Caco-2 (cell line): ENCODE measurements around the gene PRXL2A. TPM values are rescaled to one million over a fixed set of nuclear protein-coding genes. Genes with fewer than 3 reads are reported as not detected.
A peak's percentile ranks its signal among the peaks of the same experiment; 100 is the strongest.

ENCODE experiments used
- BruUV-seq: library from RNA; stranded (reverse); fragments of 400-500 nt; replicated peaks from 2 replicates; lab custom pipeline; 2021; lab: Mats Ljungman, UMichigan
- CTCF ChIA-PET: fragments of 300-600 bp; sonication (Branson Sonifier 250); formaldehyde crosslinking; loops from one replicate; lab custom pipeline; 2022; ENCODE audit warnings: antibody characterized with exemption; lab: Charles Lee
- POLR2A ChIA-PET: fragments of 300-600 bp; sonication (Branson Sonifier 250); formaldehyde crosslinking; loops from one replicate; lab custom pipeline; 2022; ENCODE audit warnings: antibody characterized with exemption; lab: Charles Lee
- DNase-seq, 2 experiments: peaks; one replicate each; pipeline versions ENCODE4 v3.0.0 to v3.0.0-alpha.2; 2020 to 2022
- H3K27me3 ChIP-seq: replicated peaks from 2 replicates; pipeline ENCODE4 v1.6.0; 2011; ENCODE audit warnings: low read length; ENCODE audit not compliant: control insufficient read depth, insufficient read depth
- H3K36me3 ChIP-seq: 2 replicates; pipeline ENCODE4 v1.5.1; 2011; ENCODE audit warnings: low read length; ENCODE audit not compliant: control insufficient read depth, insufficient read depth
- H3K4me1 ChIP-seq: fragments of 250-450 bp; sonication (Bioruptor Pico); 2 replicates; pipeline ENCODE4 v1.5.1; 2020; ENCODE audit warnings: mild to moderate bottlenecking
- H3K4me3 ChIP-seq: 2 replicates; pipeline ENCODE4 v1.5.1; 2011; ENCODE audit warnings: low read depth, mild to moderate bottlenecking, control low read depth, low read length
- H3K9me3 ChIP-seq: fragments of 250-450 bp; sonication (Bioruptor Pico); 2 replicates; pipeline ENCODE4 v1.5.1; 2020; ENCODE audit warnings: mild to moderate bottlenecking, moderate library complexity
- H3K27ac Mint-ChIP-seq: one replicate; pipeline ENCODE4 v1.8.0; 2022; ENCODE audit warnings: mixed read lengths; ENCODE audit not compliant: unreplicated experiment
- H3K27me3 Mint-ChIP-seq: one replicate; pipeline ENCODE4 v1.8.0; 2022; ENCODE audit warnings: mixed read lengths; ENCODE audit not compliant: insufficient read depth, unreplicated experiment
- H3K36me3 Mint-ChIP-seq: one replicate; pipeline ENCODE4 v1.8.0; 2022; ENCODE audit warnings: mild to moderate bottlenecking, mixed read lengths; ENCODE audit not compliant: insufficient read depth, unreplicated experiment
- H3K4me1 Mint-ChIP-seq: one replicate; pipeline ENCODE4 v1.8.0; 2022; ENCODE audit warnings: low read depth, mixed read lengths; ENCODE audit not compliant: unreplicated experiment
- H3K4me3 Mint-ChIP-seq: one replicate; pipeline ENCODE4 v1.8.0; 2022; ENCODE audit warnings: mild to moderate bottlenecking, moderate library complexity, mixed read lengths; ENCODE audit not compliant: unreplicated experiment
- H3K9me3 Mint-ChIP-seq: one replicate; pipeline ENCODE4 v1.8.0; 2022; ENCODE audit warnings: mixed read lengths; ENCODE audit not compliant: unreplicated experiment
- intact Hi-C: fragments of 100-400 bp; cut with micrococcal nuclease; formaldehyde crosslinking; loops from one replicate; pipeline ENCODE4 v1.10.0; 2022; ENCODE audit not compliant: unreplicated experiment
- total RNA-seq: library from RNA; stranded (reverse); gene quantifications from 2 replicates; pipeline ENCODE4 v1.2.3, GENCODE V29; 2022
- TF ChIP-seq, protein P1 (sequence below), 2 experiments: fragments of 200-600 bp in 1 of 2; IDR thresholded peaks; 1 replicate in 1 of 2; 2 replicates in 1 of 2; pipeline versions ENCODE4 v1.5.1 to v1.8.0; 2011 to 2022; ENCODE audit warnings: antibody characterized with exemption in 1 of 2, control low read depth in 1 of 2, inconsistent platforms in 1 of 2, low read depth in 1 of 2, low read length in 1 of 2, mild to moderate bottlenecking in 1 of 2, moderate library complexity in 1 of 2; ENCODE audit not compliant: insufficient read depth in 1 of 2, severe bottlenecking in 1 of 2, unreplicated experiment in 1 of 2

Gene PRXL2A
- total RNA-seq, 1 experiment from 2014 or later: 88.6 TPM

DNA sequence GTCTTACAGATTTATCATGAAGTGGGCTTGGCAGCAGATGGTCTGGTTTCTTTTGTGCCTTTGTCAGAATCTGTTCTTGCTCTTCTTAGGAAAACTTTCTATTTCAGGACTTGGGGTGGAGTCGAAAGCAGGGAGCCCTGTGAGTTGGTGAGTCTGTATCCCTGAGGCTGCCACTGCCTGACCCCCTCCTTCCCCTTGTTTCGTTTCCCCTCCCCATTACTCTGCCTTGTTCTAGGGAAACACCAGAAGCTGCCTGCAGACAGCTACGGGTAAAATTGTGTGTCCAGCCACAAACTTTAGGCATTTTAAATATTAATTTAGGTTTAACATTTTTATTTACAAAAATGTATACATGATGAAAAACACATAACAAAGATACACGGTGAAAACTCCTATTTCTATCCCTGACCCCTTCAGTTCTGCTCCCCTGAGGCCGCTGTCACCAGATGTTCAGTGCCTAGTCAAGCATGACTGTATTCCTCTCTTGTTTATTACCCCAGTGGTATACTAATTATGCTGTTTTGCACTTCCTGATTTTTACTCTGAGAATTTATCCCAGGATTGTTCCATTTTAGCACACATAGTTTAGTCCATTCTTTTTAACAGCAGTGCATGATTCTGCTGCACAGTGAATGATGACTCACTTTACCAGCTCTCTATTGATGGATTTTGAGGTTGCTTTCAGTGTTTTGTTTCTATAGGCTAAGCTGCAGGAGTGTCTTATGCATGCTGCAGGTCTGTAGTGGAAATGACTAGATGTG, 54.8 kb downstream of the PRXL2A start:
- peaks cover 66% of the 10 kb centered on the region for H3K4me1 Mint-ChIP-seq
- TF ChIP-seq, protein P1, sequence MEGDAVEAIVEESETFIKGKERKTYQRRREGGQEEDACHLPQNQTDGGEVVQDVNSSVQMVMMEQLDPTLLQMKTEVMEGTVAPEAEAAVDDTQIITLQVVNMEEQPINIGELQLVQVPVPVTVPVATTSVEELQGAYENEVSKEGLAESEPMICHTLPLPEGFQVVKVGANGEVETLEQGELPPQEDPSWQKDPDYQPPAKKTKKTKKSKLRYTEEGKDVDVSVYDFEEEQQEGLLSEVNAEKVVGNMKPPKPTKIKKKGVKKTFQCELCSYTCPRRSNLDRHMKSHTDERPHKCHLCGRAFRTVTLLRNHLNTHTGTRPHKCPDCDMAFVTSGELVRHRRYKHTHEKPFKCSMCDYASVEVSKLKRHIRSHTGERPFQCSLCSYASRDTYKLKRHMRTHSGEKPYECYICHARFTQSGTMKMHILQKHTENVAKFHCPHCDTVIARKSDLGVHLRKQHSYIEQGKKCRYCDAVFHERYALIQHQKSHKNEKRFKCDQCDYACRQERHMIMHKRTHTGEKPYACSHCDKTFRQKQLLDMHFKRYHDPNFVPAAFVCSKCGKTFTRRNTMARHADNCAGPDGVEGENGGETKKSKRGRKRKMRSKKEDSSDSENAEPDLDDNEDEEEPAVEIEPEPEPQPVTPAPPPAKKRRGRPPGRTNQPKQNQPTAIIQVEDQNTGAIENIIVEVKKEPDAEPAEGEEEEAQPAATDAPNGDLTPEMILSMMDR (IDR thresholded peaks at IDR 0.05; ENCODE audit: insufficient read depth in 1 of 2, low read depth in 1 of 2, low read length in 1 of 2, severe bottlenecking in 1 of 2, unreplicated experiment in 1 of 2): no peak
- H3K27me3 Mint-ChIP-seq: no peaks in the 10 kb centered on the region
- Histone ChIP-seq H3K4me3 (no peak overlapping the region), H3K9me3 (no peaks in the 10 kb centered on the region), H3K36me3 (no peaks in the 10 kb centered on the region; the same call in 1 of the 2 replicates), H3K27me3 (no peaks in the 10 kb centered on the region), H3K4me1 (peaks cover 61% of the 10 kb centered on the region)
- POLR2A ChIA-PET: no interaction called here
- intact Hi-C loops: no loop called here
- peak overlapping the region; percentile 49 for H3K27ac Mint-ChIP-seq
- H3K9me3 Mint-ChIP-seq: no peaks in the 10 kb centered on the region
- H3K4me3 Mint-ChIP-seq: no peak overlapping the region
- no TSS peak for BruUV-seq
- CTCF ChIA-PET: interaction anchor here (2.8 kb wide), 1 partner anchor 42 kb away, joined by 14 read pairs; no protein-coding TSS in a partner anchor
- peaks cover 38% of the 10 kb centered on the region for H3K36me3 Mint-ChIP-seq
- DNase-seq: no peak

DNA sequence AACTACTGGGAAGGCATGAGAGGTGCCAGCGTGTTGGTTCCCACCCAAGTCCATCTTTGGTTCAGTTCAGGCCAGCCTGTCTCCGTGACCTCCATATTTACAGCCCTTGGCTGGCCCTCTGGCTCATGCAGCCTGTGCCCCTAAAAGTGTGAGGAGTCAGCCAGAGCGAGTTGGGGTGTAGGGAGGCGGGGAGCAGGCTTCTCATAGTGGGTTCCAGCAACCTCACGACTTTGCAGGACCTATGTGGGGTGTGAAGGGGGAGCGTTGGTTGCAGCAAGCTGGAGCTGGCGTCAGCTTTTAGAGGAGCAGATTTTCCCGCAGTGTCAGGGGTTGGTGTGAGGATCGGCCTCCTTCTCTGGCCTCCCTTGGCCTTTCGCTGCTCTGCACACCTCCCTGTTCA, 55.5 kb downstream of the PRXL2A start:
- Histone ChIP-seq H3K4me1 (peaks cover 54% of the 10 kb centered on the region), H3K9me3 (no peaks in the 10 kb centered on the region), H3K27me3 (no peaks in the 10 kb centered on the region), H3K4me3 (no peak overlapping the region), H3K36me3 (no peaks in the 10 kb centered on the region; the same call in 1 of the 2 replicates)
- no peaks in the 10 kb centered on the region for H3K27me3 Mint-ChIP-seq
- peak overlapping the region; percentile 28 for H3K4me3 Mint-ChIP-seq
- H3K4me1 Mint-ChIP-seq: peaks cover 59% of the 10 kb centered on the region
- ChIA-PET CTCF (interaction anchor here (1.0 to 2.8 kb wide), 2 partner anchors 9 to 41 kb away, joined by 5 to 14 read pairs; no protein-coding TSS in a partner anchor), POLR2A (interaction anchor here (0.9 kb wide), 1 partner anchor 42 kb away, joined by 4 read pairs; no protein-coding TSS in a partner anchor)
- H3K36me3 Mint-ChIP-seq: peaks cover 35% of the 10 kb centered on the region
- TF ChIP-seq, protein P1 (IDR thresholded peaks at IDR 0.05; ENCODE audit: insufficient read depth in 1 of 2, low read depth in 1 of 2, low read length in 1 of 2, severe bottlenecking in 1 of 2, unreplicated experiment in 1 of 2): no peak
- H3K27ac Mint-ChIP-seq: peak overlapping the region; percentile 49
- no peaks in the 10 kb centered on the region for H3K9me3 Mint-ChIP-seq
- BruUV-seq: no TSS peak
- intact Hi-C loops: no loop called here
- DNase-seq: no peak

DNA sequence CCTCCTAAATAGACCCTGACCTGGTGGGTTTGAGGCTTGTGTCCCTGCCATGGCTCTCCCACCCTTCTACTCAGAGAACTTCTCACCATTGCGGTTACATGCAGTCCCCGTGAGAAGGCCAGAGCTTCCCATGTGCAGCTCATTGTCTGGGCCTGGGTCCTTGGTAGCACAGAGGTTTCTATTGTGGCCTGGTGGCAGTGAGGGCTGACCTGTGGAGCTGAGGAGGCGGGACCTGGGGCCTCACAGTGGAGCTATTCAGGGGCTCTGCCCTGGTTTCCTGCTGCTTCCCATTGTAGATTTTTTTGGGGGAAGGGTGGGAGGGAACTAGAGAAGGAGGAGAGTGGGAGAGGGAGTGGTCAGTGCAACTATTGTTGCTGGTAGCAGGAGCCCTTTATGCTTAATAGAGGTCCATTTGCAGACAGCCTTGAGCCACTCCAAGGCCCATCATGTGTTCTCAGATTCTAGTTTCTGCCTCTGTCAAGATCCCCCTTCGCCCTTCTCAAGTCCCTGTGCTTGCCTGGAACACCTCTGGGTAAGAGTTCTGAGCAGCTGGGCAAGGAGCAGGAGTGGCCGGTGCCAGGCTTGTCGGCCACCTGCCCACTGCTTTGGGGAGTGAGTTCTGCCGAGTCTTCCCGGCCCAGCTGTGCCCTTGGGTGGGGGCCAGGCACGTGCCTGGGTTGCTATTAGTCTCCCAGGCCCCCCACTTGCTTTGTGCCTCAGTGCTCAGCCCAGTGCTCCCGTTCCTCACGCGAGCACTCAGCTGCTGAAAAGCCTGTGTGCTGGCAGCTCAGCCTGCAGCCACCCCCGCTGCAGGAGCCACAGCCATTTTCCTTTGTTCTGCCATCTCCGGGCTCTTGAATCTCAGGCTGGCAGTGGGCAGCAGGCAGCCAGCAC, 56.5 kb downstream of the PRXL2A start:
- H3K9me3 ChIP-seq: no peaks in the 10 kb centered on the region
- TF ChIP-seq, protein P1 (IDR thresholded peaks at IDR 0.05; ENCODE audit: insufficient read depth in 1 of 2, low read depth in 1 of 2, low read length in 1 of 2, severe bottlenecking in 1 of 2, unreplicated experiment in 1 of 2): no peak
- H3K36me3 Mint-ChIP-seq: peaks cover 39% of the 10 kb centered on the region
- CTCF ChIA-PET: interaction anchor here (0.7 to 2.8 kb wide), 4 partner anchors 8 to 87 kb away, joined by 3 to 14 read pairs (median 6); no protein-coding TSS in a partner anchor
- peak overlapping the region; percentile 49 for H3K27ac Mint-ChIP-seq
- no TSS peak for BruUV-seq
- peak in 1 of 2 experiments; percentile 26 for DNase-seq
- H3K27me3 ChIP-seq: no peaks in the 10 kb centered on the region
- intact Hi-C loops: no loop called here
- H3K4me1 Mint-ChIP-seq: peaks cover 59% of the 10 kb centered on the region
- H3K27me3 Mint-ChIP-seq: no peaks in the 10 kb centered on the region
- H3K4me3 ChIP-seq: no peak overlapping the region
- no peaks in the 10 kb centered on the region; the same call in 1 of the 2 replicates for H3K36me3 ChIP-seq
- H3K4me3 Mint-ChIP-seq: peak overlapping the region; percentile 28
- H3K4me1 ChIP-seq: peaks cover 44% of the 10 kb centered on the region
- POLR2A ChIA-PET: interaction anchor here (0.9 kb wide), 1 partner anchor 41 kb away, joined by 4 read pairs; no protein-coding TSS in a partner anchor
- no peaks in the 10 kb centered on the region for H3K9me3 Mint-ChIP-seq
